ENCODE results near the gene HCFC1R1. TPM values are rescaled to one million over a fixed set of nuclear protein-coding genes. Genes with fewer than 3 reads are reported as not detected.

Gene HCFC1R1
- polyA plus RNA-seq, 1 donor from 2014 or later = 19.0 TPM

Small RNA genes within 50 kb of the gene (small RNA-seq; reads per million reads assigned to genes)
- gene LINC00514 = 0 reads per million in 3 experiments

Other genes with a start within 250 kb of the HCFC1R1 start
- 513 and 520 TPM in 2 replicates for gene ELOB, start 246.7 kb downstream of the HCFC1R1 start, polyA plus RNA-seq
- gene PRSS33, start 236.4 kb downstream of the HCFC1R1 start, polyA plus RNA-seq = not detected in 2 replicates
- gene PRSS41, start 225.5 kb downstream of the HCFC1R1 start, polyA plus RNA-seq = not detected in 2 replicates
- gene PRSS21, start 206.7 kb downstream of the HCFC1R1 start, polyA plus RNA-seq = not detected in 2 replicates
- not detected in 2 replicates for gene ZG16B, start 193.6 kb downstream of the HCFC1R1 start, polyA plus RNA-seq
- gene PRSS22, start 165.8 kb downstream of the HCFC1R1 start, polyA plus RNA-seq = not detected in 2 replicates
- gene FLYWCH2, start 140.7 kb downstream of the HCFC1R1 start, polyA plus RNA-seq = 193 and 211 TPM in 2 replicates
- 33.0 and 41.4 TPM in 2 replicates for gene FLYWCH1, start 112.0 kb downstream of the HCFC1R1 start, polyA plus RNA-seq
- 0.71 TPM in 1 of 2 replicates, not detected in the other for gene KREMEN2, start 59.7 kb downstream of the HCFC1R1 start, polyA plus RNA-seq
- gene PAQR4, start 54.6 kb downstream of the HCFC1R1 start, polyA plus RNA-seq = 47.8 and 55.8 TPM in 2 replicates
- 2.9 and 5.9 TPM in 2 replicates for gene PKMYT1, start 43.5 kb downstream of the HCFC1R1 start, polyA plus RNA-seq
- not detected in 2 replicates for gene CLDN9, start 11.0 kb downstream of the HCFC1R1 start, polyA plus RNA-seq
- gene CLDN6, start 5.8 kb downstream of the HCFC1R1 start, polyA plus RNA-seq = 1.1 TPM in 1 of 2 replicates, not detected in the other
- gene TNFRSF12A, start 3.6 kb downstream of the HCFC1R1 start, polyA plus RNA-seq = 2.0 and 2.3 TPM in 2 replicates
- gene THOC6, start 93 bp upstream of the HCFC1R1 start, polyA plus RNA-seq = 11.4 and 23.0 TPM in 2 replicates
- 0.37 TPM in 1 of 2 replicates, not detected in the other for gene BICDL2, start 13.0 kb upstream of the HCFC1R1 start, polyA plus RNA-seq
- gene MMP25, start 22.6 kb upstream of the HCFC1R1 start, polyA plus RNA-seq = not detected in 2 replicates
- gene IL32, start 41.7 kb upstream of the HCFC1R1 start, polyA plus RNA-seq = not detected in 2 replicates
- gene ZSCAN10, start 75.4 kb upstream of the HCFC1R1 start, polyA plus RNA-seq = 0.10 TPM in 1 of 2 replicates, not detected in the other
- gene ZNF205, start 88.6 kb upstream of the HCFC1R1 start, polyA plus RNA-seq = 30.0 and 39.4 TPM in 2 replicates
- gene ZNF213, start 111.1 kb upstream of the HCFC1R1 start, polyA plus RNA-seq = 5.1 and 9.8 TPM in 2 replicates
- 2.5 and 2.7 TPM in 2 replicates for gene OR1F1, start 164.3 kb upstream of the HCFC1R1 start, polyA plus RNA-seq
- gene ZNF200, start 211.2 kb upstream of the HCFC1R1 start, polyA plus RNA-seq = 20.8 and 23.0 TPM in 2 replicates
- not detected in 2 replicates for gene MEFV, start 232.7 kb upstream of the HCFC1R1 start, polyA plus RNA-seq